Measurements from ENCODE around the gene COX17.
A peak's percentile ranks its signal among the peaks of the same experiment; 100 is the strongest.
"Not testable (repeated sequence)": the region's sequence is repeated elsewhere in the genome, so short reads cannot be mapped to it uniquely, and the experiment has no call there.

COX17 gene, protein sequence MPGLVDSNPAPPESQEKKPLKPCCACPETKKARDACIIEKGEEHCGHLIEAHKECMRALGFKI

DNA sequence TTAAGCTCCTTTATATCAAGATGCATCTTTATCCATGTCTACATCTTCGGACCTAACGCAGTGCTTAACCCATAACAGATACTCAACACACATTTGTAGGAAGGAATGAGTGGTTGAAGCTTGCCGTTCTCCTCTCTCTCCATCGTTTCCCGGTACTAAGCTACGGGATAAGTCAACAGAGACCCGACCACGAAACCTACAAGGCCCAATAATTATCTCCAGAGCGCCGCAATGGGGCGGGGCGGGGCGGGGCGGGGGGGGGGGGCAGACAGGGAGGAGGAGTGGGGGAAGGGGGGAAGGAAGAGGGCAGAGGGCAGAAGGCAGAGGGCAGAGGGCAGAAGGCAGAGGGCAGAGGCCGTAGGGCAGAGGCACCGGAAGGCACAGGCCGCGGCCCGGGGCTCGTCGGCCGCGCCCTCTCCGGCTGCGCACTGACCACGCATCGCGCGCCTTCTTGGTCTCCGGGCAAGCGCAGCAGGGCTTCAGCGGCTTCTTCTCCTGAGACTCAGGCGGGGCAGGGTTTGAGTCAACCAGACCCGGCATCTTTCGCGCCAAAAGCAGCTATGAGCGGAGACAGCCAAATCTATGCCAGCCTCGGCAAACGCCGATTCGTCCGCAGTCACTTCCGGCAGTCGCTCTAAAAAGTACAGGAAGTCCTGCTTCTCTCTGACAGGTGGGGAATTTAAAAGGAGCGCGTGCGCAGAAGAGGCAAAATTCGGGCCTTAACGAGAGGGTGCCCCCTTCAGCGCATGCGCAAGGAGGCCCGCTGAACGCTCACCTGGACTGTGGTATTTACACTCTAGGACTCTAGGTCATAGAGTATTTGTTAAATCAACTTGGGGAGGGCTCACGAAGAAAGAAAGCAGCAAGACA is at the start of gene COX17:
Gene COX17 (minus strand): TSS at position 636 of the 870 bp plus-strand sequence. CDS start 96 bp downstream, at position 540.
- DNase-seq = peak; percentile 96

DNA sequence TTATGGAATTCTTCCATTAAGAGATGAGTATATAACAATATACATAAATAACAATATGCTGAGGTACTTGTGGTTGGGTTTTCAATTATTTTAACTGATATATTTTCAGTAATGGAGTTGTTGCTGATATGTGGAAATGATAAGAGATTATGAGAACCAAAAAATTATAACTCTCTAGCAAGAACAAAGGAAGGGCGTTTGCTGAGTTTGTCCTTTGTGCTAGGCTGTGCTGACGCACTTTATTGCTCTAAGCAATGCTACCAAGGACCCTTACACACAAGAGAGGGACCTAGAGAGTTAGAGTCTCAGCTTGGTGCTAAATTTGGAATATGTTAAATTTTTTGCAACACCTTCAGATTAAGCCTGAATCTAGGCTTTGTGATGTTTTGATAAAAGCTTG is 49.7 kb upstream of the COX17 start:
- DNase-seq = no peak

DNA sequence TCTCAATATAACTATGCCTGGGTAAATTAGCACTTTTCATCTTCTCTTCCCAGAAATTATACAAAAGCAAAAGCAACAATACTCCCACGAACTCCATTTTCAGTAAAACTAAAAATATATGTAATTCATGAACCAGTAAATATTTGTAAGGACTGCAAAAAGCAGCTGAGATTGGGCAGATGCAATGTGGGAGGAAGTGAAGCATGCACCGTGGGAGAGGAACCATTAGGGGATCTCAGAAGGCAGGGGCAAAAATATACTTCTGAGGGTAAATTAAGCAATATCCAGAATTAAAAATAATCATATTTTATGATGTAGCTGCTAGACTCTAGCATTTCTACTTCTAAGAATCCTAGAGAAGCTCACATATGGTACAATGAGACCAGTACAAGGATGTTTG is 45.8 kb upstream of the COX17 start:
- DNase-seq = peak; percentile 27

DNA sequence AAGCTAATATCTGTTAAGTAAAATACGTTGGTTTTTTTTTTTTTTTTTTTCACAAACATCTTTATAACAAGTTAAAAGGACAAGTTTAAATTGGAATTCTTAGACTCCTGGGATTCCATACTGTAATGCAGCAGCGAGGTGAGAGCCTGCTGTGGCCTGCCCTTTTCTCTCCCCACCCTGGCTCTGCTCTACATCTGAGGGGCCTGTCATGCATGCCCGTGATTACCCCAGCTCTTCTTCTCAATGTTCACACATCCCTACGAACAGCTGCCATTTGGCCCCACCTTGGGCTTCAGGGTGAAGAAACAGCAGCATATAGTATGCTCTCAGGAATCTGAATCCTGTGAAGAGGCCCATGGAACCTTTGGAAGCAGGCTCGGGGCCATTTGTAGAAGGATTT is 40.3 kb upstream of the COX17 start:
- no peak for DNase-seq

DNA sequence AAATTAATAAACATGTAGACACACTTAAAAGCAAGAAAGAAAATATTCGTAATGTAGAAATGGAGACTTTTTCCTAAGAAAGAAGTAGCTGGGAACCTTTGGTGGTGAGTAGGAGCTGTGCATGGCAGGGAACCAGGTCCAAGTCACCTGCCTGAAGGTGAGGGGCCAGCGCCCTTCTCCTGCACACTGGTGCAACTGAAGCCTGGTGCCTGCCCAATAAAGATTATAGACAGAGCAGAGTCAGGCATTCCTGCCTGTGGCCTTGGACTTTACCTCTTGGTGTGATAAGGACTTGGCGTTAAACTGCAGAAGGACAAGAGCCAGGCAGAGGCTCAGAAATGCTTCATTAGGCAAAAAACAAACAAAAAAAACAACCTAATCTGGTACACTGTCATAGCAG is 39.8 kb upstream of the COX17 start:
- no peak for DNase-seq

DNA sequence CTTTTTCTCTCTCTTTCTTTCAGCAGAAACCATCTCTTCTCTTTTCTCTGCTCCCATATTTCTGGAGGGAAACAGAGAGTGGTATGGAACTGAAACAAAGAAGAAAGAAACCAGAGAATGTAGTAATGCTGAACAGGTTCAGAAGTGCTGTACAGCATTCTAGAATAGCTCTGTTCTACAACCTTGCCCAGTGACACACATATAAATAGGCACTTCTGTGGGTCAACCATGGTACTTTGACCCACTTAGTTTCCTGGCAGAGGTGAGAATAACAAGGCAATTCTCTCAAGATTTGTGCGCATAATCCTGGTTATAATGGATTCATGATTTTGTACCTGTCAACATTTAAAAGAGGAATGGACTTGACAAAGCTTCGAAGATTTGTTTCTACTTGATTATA is 37.9 kb upstream of the COX17 start:
- no peak for DNase-seq

DNA sequence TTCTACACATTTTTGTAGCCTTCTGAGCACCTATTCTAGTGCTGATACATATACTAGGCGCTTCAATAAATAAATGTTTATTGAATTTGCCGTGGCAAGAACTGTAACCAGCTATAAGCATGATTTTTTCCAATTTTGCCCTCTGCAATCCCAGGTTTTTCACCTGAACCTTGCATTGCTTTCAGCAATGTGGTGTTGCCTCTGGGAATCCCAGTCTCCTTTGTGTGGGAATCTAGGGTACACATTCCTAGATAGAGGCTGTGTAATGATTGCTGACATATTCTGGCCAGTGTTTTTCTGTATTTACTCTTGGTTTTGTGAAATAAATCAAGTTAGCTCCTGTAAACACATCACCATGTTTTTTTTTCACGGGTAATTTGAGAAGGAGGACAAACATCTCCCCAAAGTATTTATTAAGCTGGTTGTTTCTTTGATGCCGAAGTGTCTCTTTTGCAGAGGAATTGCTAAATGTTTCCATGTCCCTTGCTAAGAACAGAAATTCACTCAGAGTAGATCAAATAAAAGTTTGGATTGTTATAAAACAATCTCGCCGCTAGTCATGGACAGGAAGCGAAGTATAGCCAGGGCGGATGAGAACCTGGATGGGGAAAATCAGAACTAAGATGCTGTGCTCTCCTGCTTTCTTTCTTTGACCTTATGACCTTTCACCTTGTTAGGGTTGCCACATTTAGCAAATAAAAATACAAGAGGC is 26.8 kb upstream of the COX17 start:
- DNase-seq = no peak

DNA sequence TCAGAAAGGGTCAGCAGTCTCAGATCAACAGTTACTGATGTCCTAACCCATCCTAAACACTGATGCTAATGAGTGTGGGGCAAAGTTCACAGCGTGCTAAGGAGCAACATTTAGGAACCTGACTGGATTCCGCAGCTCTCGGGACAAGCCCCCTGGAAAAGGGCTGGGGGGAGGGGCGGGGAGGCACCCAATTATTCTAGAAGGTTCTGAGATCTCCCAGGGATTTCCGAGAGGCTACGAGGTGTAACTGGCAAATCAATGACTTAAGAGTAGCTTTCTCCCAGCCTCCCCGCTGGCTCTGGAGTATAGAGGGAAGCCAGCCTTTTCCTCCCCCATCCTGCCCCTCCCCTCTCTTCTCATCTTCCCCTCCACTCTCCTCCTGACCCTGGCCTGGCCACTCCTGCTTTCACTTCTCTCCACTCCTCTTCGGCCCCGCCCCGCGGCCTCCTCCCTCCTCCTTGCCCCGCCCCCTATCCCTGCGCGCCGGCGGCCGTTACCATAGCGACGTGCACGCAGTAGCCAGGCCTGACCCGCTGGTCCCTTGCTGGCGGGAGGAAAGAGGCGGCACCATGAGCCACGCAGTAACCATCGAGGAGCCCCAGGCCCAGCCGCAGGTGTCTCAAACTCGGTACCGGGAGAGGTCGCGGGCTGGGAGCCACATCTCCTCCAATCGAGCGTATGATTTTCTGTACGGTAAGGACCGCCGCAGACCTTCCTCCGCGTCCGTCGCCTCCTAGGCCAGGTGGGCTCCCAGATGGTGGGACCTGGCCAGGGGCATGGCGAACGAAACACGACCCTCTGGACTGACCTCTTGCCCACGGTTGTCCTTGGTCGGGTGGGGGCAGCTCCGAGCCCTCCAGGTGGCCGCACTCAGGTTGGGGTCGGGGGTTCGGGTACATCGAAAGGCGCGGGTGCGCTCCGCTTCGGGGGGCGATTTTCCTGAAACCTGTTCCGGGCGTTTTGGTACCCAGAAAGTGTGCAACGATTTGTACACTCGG is 25.6 kb upstream of the COX17 start, which contains the start of gene CFAP91:
Gene CFAP91 (plus strand): TSS at position 493 of the 998 bp plus-strand sequence. CDS start 77 bp downstream, at position 570.
- peak; percentile 96 for DNase-seq

DNA sequence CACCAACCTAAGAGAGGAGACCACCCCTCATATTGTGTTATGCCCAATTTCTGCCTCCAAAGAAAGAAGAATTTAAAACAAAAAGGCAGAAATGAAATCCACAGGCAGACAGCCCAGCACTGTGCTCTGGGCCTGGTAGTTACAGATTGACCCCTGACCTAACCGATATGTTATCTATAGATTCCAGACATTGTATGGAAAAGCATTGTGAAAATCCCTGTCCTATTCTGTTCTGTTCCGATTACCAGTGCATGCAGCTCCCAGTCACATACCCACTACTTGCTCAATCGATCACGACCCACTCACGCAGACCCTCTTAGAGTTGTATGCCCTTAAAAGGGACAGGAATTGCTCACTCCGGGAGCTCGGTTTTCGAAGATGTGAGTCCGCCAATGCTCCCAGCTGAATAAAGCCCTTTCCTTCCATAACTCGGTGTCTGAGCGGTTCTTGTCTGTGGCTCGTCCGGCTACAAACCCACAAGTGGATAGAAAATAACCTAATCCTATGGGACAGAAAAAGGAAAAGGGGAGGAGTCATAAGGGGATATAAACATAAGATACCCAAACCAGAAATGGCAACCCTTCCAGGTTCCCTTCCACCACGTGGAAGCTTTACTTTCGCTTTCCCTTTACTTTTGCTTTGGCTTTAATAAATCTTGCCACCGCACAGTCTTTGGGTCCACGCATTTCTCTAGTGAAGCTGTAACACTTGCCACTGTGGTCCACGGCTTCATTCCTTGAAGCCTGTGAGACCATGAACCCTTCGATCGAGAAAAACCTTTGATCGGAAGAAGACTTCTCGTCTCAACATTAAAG is 23.9 kb upstream of the COX17 start:
- no peak for DNase-seq

DNA sequence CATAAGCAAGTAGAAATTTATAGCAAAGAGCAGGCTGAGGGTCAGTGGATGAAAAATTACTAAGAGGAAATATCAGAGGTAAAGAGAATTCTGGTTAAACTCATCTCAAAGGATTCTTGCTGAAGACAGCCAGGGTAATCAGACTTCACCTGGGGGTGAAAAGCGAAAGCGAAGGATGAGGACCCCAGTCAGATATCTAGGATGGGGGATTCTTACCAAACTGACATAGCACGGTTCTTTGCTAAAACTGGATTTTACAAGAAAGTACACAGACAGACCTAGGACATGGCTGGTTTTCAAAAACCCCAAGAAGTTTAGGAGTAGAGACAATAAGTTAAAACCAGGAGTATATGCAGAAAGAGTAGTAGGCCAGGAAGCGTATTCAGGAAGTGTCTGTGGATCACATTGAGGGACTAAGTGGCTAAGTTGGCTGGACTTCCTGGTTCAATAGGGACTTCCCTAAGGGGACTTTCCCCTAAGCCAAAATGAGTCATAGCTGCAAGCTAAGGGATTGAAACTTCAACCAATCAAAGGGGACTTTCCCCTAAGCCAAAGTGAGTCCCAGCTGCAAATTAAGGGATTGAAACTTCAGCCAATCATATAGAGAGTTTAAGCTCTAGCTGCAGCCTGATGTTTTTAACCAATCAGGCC is 23.2 kb upstream of the COX17 start:
- DNase-seq = peak; percentile 89

DNA sequence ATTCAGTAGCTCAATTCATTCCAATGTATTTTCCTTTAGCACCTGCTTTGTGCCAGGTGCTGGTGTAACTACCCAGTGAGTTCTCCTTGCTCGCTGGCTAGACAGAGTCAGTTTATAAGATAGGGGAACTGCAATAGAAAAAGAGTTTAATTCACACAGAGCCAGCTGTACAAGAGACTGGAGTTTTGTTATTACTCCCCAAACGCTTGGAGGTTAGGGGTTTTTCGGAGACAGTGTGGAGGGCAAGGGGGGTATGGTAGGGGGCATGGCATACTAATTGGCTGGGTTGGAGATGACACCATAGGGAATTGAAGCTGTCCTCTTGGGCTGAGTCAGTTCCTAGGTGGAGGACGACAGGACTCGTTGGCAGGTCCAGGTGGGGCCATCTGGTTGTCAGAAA is 20.2 kb upstream of the COX17 start:
- DNase-seq = no peak

DNA sequence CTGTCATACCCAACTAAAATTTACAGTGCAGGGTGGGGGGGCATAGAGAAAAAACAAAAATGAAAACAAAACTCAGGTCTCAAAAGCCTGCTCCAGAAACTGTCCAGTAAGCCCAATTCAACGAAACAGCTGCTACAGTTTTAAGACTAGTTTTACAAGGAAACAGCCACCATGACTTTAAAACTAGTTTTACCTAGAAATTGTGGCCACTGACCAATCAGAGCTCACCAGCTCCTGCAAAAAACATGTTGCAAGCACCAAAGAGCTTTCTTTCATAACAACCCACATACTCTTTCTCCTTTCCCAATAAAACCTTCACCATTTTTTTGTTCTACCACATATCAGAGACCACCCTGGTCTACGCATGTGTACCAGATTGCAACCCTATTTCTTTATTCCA is 18.3 kb upstream of the COX17 start:
- DNase-seq = no peak

DNA sequence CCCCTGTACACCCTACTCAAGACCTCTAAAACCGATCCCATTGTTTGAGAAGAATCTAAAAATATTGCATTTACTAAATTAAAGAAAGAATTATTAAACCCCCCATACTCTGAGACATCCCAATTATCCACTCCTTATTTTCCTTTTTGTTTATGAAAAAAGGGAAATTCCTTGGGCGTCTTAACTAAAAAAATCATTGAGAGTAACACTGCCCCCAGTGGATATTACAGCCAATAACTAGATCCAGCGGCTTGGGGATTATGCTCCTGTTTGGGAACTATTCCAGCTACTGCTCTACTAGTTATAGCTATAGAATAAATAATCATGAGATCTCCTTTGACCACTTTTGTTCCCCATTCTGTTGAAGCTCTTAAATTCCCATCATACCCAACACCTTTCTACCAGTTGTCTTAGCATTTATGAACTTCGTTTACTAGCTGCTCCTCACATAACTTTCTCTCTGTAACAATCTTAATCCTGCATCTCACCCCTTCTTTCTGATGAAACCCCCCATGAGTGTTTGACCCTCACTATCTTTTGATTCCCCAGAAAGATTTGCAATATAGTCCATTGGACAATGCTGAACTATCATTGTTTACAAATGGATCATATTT is 12.9 kb upstream of the COX17 start:
- peak; percentile 53 for DNase-seq

DNA sequence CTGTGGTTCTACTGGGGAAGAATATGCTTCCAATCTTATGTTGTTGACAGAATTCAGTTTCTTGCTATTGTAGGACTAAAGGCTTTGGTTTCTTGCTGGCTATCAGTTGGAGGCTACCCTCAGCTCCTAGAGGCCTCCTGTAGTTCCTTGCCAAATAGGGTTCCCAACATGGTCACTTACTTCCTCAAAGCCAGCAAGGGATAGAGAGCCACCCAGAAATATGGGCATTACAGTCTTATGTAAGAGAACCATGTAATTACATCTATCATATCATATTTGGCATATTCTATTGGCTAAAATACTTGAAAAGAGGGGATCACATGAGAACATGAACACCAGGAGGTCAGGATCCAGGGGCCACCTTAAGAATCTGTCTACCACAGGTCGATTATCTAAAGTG is 6.2 kb upstream of the COX17 start:
- no peak for DNase-seq

DNA sequence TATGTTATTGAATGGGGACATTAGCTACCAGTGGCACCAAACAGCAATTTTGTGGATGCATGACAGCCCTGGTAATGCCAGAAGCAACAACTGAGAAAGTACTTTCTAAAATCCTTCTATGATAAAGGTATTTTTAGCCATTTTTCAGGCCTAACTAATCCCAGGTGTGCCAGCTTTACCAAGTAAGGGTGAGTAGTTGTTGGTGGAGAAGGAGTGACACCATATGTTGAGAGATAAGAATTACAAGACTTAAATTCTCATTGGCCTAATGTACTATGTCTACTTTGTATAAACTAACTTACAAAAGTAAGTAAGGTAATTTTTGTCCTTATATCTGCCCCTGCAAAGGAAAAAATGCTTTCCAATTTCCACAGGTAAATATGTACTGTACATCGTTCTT is 4.1 kb upstream of the COX17 start:
- DNase-seq = peak; percentile 56

DNA sequence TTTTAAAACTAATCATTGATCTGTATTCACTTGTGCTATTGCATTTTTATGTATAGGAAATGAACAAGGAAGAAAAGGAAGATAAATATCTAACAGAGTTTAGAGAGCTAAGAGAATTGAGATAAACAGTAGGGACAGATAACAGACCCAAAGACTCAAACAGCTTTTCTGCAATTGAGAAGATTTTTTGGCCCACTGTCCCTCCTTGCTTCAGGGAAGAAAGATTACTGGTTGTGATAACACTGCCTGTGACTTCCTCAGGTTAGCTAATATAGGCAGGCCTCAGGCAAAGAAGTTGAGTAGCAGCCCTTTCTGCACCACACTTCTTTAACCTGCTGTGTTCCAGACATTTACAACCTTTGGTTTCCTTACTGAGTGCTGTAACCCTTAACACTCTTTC is 2.7 kb upstream of the COX17 start:
- DNase-seq = no peak

DNA sequence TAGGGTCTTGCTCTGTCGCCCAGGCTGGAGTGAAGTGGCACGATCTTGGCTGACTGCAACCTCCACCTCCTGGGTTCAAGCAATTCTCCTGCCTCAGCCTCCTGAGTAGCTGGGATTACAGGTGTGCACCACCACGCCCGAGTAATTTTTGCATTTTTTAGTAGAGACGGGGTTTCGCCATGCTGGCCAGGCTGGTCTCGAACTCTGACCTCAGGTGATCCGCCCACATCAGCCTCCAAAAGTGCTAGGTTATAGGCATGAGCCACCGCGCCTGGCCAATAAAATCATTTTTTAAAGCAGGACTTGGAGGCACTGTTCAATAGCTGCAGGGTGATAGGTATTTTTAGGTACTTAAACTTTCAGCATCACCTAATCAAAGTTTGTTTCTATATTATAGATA is 1.0 kb upstream of the COX17 start:
- not testable (repeated sequence) for DNase-seq

DNA sequence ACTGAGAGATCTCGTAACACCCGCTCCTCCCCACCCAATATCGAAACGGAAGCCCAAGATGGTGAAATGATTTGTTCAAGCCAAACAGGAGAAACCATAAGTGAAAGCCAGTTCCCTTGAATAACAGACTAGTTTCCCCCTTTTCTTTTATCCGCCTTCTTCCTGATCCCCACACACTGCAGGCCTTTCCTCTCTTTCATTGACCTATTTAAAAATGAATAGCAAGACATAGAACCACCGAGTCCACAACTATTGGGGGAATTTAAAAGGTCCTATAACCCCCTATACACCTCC is 382 bp upstream of the COX17 start:
- no peak for DNase-seq

DNA sequence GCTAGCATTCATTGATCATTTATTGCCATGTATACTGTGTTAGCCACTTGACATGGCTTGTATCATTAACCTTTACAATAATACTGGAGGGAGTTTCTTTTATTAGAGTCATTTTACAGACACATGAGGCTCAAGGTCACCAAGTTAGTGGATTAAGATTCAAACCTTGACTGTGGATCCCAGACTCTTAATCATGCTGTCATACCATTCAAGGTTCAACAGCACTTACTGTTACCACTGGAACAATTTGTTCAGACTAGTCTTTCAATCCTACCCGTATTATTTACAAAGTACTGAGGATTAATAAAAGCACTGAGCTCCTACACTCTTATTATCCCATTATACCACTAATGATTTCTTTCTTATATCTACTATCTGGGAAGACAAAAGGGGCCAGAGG is 1.2 kb downstream of the COX17 start:
- DNase-seq = peak; percentile 37

DNA sequence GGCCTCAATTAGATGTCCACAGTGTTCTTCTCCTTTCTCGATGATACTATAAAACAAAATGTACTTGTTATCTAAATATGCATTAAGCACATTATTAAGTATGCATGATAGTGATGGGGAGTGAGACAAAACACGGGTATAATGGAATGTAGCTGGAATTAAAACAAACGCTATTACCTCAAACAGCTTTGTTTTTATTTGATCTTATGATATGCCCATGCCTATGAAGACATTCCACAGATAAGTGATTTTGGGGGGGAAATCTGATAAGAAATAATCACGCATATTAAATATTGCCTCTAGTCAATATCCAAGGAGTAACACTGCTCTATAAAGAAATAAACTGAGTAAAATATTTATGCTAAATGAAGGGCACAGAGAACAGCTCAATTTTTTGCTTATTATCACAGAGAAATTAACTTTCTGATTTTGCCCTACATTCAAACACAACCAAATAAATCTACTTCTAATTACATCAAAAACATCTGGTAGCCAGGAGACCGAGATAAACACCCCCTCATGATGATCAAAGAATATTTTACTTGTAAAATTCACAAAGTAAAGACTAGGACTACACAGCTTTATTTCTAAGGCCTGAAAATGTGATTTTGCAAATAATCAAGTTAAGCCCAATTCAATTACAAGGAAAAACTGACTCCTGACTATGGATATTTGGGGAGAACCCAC is 1.9 kb downstream of the COX17 start:
- no peak for DNase-seq

All from suppressor macrophage treated with lipopolysaccharide for 4 hours (primary cell).